HL-60 (cell line): ENCODE data around the gene LIN7A.

Experiments
- DNase-seq, 2 experiments: peaks; one replicate each; pipeline ENCODE4 v3.0.0-alpha.2; 2010 to 2020; ENCODE audit warnings: low read depth in 1 of 2, low spot score in 1 of 2
- H3K27ac ChIP-seq: fragments of 250-450 bp; sonication (Bioruptor Pico); replicated peaks from 2 replicates; pipeline ENCODE4 v1.5.1; 2020; ENCODE audit warnings: mild to moderate bottlenecking, moderate library complexity
- H3K27me3 ChIP-seq: fragments of 250-450 bp; sonication (Bioruptor Pico); 2 replicates; pipeline ENCODE4 v1.5.1; 2021; ENCODE audit warnings: mild to moderate bottlenecking, moderate library complexity; ENCODE audit not compliant: insufficient read depth, poor library complexity, severe bottlenecking
- H3K4me3 ChIP-seq: replicated peaks from 2 replicates; pipeline ENCODE4 v1.5.1; 2011; ENCODE audit warnings: mild to moderate bottlenecking, control low read depth, low read length; ENCODE audit not compliant: insufficient read depth
- GABPA ChIP-seq: IDR thresholded peaks from 2 replicates; pipeline ENCODE4 v1.6.1; 2012; ENCODE audit warnings: low read depth
- POLR2AphosphoS5 ChIP-seq: IDR thresholded peaks from 2 replicates; pipeline ENCODE4 v1.6.1; 2012; ENCODE audit warnings: low read depth
- SPI1 ChIP-seq: IDR thresholded peaks from 2 replicates; pipeline ENCODE4 v1.6.1; 2012; ENCODE audit warnings: low read depth, mild to moderate bottlenecking, borderline replicate concordance
- TF ChIP-seq, protein P1 (sequence below): IDR thresholded peaks from one replicate; pipeline ENCODE4 v1.5.1; 2011; ENCODE audit warnings: low read length, control low read depth, inconsistent platforms; ENCODE audit not compliant: insufficient read depth
- TF ChIP-seq, protein P2 (sequence below): IDR thresholded peaks from 2 replicates; pipeline ENCODE4 v1.6.1; 2012; ENCODE audit warnings: low read depth; ENCODE audit not compliant: insufficient replicate concordance

LIN7A gene

GRCh38 chr12:80864046-80864735 is 73.5 kb downstream of the LIN7A start:
- H3K4me3 ChIP-seq: no peak overlapping the region
- no peak overlapping the region for H3K27ac ChIP-seq
- H3K27me3 ChIP-seq: no peaks in the 10 kb centered on the region
- TF ChIP-seq, protein P1, sequence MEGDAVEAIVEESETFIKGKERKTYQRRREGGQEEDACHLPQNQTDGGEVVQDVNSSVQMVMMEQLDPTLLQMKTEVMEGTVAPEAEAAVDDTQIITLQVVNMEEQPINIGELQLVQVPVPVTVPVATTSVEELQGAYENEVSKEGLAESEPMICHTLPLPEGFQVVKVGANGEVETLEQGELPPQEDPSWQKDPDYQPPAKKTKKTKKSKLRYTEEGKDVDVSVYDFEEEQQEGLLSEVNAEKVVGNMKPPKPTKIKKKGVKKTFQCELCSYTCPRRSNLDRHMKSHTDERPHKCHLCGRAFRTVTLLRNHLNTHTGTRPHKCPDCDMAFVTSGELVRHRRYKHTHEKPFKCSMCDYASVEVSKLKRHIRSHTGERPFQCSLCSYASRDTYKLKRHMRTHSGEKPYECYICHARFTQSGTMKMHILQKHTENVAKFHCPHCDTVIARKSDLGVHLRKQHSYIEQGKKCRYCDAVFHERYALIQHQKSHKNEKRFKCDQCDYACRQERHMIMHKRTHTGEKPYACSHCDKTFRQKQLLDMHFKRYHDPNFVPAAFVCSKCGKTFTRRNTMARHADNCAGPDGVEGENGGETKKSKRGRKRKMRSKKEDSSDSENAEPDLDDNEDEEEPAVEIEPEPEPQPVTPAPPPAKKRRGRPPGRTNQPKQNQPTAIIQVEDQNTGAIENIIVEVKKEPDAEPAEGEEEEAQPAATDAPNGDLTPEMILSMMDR: no peak
- no peak for TF ChIP-seq SPI1
- TF ChIP-seq, protein P2, sequence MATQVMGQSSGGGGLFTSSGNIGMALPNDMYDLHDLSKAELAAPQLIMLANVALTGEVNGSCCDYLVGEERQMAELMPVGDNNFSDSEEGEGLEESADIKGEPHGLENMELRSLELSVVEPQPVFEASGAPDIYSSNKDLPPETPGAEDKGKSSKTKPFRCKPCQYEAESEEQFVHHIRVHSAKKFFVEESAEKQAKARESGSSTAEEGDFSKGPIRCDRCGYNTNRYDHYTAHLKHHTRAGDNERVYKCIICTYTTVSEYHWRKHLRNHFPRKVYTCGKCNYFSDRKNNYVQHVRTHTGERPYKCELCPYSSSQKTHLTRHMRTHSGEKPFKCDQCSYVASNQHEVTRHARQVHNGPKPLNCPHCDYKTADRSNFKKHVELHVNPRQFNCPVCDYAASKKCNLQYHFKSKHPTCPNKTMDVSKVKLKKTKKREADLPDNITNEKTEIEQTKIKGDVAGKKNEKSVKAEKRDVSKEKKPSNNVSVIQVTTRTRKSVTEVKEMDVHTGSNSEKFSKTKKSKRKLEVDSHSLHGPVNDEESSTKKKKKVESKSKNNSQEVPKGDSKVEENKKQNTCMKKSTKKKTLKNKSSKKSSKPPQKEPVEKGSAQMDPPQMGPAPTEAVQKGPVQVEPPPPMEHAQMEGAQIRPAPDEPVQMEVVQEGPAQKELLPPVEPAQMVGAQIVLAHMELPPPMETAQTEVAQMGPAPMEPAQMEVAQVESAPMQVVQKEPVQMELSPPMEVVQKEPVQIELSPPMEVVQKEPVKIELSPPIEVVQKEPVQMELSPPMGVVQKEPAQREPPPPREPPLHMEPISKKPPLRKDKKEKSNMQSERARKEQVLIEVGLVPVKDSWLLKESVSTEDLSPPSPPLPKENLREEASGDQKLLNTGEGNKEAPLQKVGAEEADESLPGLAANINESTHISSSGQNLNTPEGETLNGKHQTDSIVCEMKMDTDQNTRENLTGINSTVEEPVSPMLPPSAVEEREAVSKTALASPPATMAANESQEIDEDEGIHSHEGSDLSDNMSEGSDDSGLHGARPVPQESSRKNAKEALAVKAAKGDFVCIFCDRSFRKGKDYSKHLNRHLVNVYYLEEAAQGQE: no peak
- TF ChIP-seq POLR2AphosphoS5: no peak
- no peak for TF ChIP-seq GABPA
- no peak for DNase-seq

DNA sequence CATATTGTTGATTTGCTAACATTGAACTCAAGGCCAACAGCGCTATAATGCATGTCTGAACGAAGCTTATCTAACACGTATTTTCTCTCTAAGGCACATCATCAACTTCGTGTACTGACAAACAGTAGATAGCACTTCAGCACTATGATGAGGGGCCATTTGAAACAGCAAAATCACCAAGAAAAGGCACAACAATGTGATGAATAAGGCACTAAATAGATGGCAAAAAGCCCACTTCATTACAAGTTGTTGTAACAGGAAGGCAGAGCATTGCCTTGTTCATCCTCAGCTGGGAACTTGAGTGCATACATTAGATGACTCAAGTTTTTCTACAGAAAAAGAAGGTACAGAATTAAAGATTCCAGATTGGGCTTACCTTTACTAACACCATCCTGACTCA is 75.2 kb downstream of the LIN7A start:
- TF ChIP-seq POLR2AphosphoS5 (no peak), GABPA (no peak), SPI1 (no peak)
- TF ChIP-seq, protein P2: no peak
- TF ChIP-seq, protein P1: no peak
- no peak for DNase-seq
- H3K27me3 ChIP-seq: no peaks in the 10 kb centered on the region
- H3K27ac ChIP-seq: no peak overlapping the region
- H3K4me3 ChIP-seq: no peak overlapping the region

DNA sequence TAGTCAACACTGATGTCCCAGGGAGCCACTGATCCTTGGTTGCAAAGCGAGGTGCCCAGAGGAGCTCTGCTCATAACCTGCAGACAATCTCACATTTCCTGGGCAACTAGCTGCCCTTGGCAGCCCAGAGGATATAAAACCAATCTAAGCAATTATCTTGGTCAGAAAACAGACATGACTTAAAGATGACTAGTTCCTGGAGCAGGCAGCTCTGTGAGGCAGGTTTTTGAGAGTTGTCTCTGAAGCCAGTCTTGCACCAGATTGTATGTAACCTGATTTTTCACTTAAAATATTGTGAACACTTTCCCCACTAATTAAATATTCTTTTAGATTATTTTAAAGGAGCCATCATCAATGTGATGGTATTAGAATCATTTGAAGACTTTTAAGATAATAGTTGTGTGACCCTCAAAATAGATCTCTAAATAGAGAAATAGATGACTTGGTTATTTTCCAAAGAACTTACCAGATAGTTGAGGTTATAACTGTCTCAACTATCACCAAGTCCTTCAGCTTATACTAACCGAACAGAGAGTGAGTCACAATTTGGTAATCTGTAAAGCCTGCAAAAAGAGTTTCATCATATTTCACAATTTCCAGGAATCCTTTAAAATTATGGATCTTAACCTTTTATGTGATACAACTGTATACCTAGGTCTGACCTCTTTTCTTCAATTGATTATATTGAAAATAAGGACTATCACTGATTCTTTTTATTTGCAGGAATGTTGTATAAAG is 75.9 kb downstream of the LIN7A start:
- no peak overlapping the region for H3K4me3 ChIP-seq
- DNase-seq: peak in 1 of 2 experiments; percentile 24
- TF ChIP-seq, protein P2: no peak
- TF ChIP-seq SPI1 (no peak), GABPA (no peak), POLR2AphosphoS5 (no peak)
- TF ChIP-seq, protein P1: no peak
- H3K27ac ChIP-seq: no peak overlapping the region; the same call in 1 of the 2 replicates
- H3K27me3 ChIP-seq: no peaks in the 10 kb centered on the region
